Body of pancreas (tissue), 4 donors: ENCODE measurements around the gene VIT. TPM values are rescaled to one million over a fixed set of nuclear protein-coding genes. Genes with fewer than 3 reads are reported as not detected.

ENCODE experiments used
- ATAC-seq: fragments of 150-250 bp; one replicate; pipeline ENCODE4 v1.9.1; 2016
- DNase-seq, 4 donors: peaks; one replicate each; pipeline ENCODE4 v3.0.0-alpha.2; 2019
- H3K27ac ChIP-seq, 4 donors: fragments of 200-600 bp; sonication (generic); 1 replicate in 3 of 4; 2 replicates in 1 of 4; pipeline versions ENCODE4 v1.5.1 to v1.6.1; 2016 to 2019; ENCODE audit warnings: mild to moderate bottlenecking in 1 of 4, mixed read lengths in 1 of 4, moderate library complexity in 1 of 4
- H3K27me3 ChIP-seq, 2 donors: fragments of 200-600 bp; sonication (generic); one replicate each; pipeline ENCODE4 v1.6.0; 2016; ENCODE audit warnings: mild to moderate bottlenecking in 1 of 2
- H3K36me3 ChIP-seq, 2 donors: fragments of 200-600 bp; sonication (generic); replicated peaks in 1 of 2; 2 replicates each; pipeline ENCODE4 v1.5.1; 2016; ENCODE audit warnings: low read depth in 2 of 2; ENCODE audit not compliant: insufficient read depth in 1 of 2
- H3K4me1 ChIP-seq: fragments of 200-600 bp; sonication (generic); one replicate; pipeline ENCODE4 v1.6.0; 2016
- H3K4me3 ChIP-seq, 2 donors: fragments of 200-600 bp; sonication (generic); 1 replicate in 1 of 2; 2 replicates in 1 of 2; pipeline ENCODE4 v1.5.1; 2016 to 2019
- H3K9me3 ChIP-seq, 3 donors: fragments of 200-600 bp; sonication (generic); 1 replicate in 2 of 3; 2 replicates in 1 of 3; pipeline ENCODE4 v1.5.1; 2016
- POLR2A ChIP-seq, 3 donors: fragments of 450-650 bp; IDR thresholded peaks; one replicate each; pipeline ENCODE4 v1.6.1; 2016; ENCODE audit warnings: antibody characterized with exemption in 3 of 3, mild to moderate bottlenecking in 2 of 3
- WGBS, 2 donors: methylation state at CpG; one replicate each; pipeline ENCODE4 v1.1.5; 2017; 5-methylcytosine and 5-hydroxymethylcytosine counted together
- intact Hi-C: fragments of 100-400 bp; cut with DNase I; formaldehyde crosslinking; loops from one replicate; pipeline ENCODE4 v1.15.1; 2023
- total RNA-seq, 2 donors: library from RNA; depleted of rRNA; stranded (reverse); fragments of >200 nt; gene quantifications; one replicate each; pipeline ENCODE4 v1.1.0, GENCODE V29; 2016
- TF ChIP-seq, protein P1 (sequence below), 7 experiments: fragments of 450-650 bp in 4 of 7; fragments of 200-600 bp in 3 of 7; sonication (generic) in 3 of 7; IDR thresholded peaks; one replicate each; pipeline ENCODE4 v1.5.1; 2016 to 2019; ENCODE audit warnings: antibody characterized with exemption in 7 of 7

VIT gene
- total RNA-seq, 2 donors from 2014 or later, result 0.99 to 2.6 TPM

DNA sequence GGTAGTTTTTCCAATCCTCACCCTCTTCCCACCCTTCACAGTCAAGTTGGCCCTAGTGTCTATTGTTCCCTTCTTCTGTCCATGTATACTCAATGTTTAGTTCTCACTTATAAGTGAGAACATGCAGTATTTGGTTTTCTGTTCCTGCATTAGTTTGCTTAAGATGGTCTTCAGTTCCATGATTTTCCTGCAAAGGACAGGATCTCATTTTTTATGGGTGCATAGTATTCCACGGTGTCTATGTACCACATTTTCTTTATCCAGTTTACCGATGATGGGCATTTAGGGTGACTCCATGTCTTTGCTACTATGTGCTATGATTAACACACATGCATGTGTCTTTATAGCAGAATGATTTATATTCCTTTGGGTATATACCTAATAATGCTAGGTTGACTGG lies 165.4 kb downstream of the VIT start:
- intact Hi-C loops, result no loop called here

More for the DNA sequence above, 165.4 kb downstream of the VIT start:
- Histone ChIP-seq H3K4me1 (no peaks in the 10 kb centered on the region), H3K27ac (no peak overlapping the region), H3K36me3 (no peaks in the 10 kb centered on the region), H3K27me3 (no peaks in the 10 kb centered on the region), H3K9me3 (no peaks in the 10 kb centered on the region), H3K4me3 (no peak overlapping the region)
- ATAC-seq (no peak), DNase-seq (no peak)
- no peak for TF ChIP-seq POLR2A (IDR thresholded peaks at IDR 0.05)
- TF ChIP-seq, protein P1, sequence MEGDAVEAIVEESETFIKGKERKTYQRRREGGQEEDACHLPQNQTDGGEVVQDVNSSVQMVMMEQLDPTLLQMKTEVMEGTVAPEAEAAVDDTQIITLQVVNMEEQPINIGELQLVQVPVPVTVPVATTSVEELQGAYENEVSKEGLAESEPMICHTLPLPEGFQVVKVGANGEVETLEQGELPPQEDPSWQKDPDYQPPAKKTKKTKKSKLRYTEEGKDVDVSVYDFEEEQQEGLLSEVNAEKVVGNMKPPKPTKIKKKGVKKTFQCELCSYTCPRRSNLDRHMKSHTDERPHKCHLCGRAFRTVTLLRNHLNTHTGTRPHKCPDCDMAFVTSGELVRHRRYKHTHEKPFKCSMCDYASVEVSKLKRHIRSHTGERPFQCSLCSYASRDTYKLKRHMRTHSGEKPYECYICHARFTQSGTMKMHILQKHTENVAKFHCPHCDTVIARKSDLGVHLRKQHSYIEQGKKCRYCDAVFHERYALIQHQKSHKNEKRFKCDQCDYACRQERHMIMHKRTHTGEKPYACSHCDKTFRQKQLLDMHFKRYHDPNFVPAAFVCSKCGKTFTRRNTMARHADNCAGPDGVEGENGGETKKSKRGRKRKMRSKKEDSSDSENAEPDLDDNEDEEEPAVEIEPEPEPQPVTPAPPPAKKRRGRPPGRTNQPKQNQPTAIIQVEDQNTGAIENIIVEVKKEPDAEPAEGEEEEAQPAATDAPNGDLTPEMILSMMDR (IDR thresholded peaks at IDR 0.05), result no peak
- 100% methylated on average over 2 of the region's 2 CpGs for WGBS, 2 donors

Other genes starting within 250 kb of the VIT start
- gene FEZ2, start 98.5 kb upstream of the VIT start, total RNA-seq, result 10 to 100 TPM; 12.7 to 19.1 TPM